GM12878 (cell line): ENCODE results near the gene POMT2. TPM values are rescaled to one million over a fixed set of nuclear protein-coding genes. Genes with fewer than 3 reads are reported as not detected.

Experiments used
- ATAC-seq: fragments of 200-7000 bp; cut with Tn5 transposase; 3 replicates; pipeline ENCODE4 v1.9.1; 2020; ENCODE audit warnings: mild to moderate bottlenecking, moderate library complexity
- BruUV-seq: library from RNA; stranded (reverse); fragments of 400-500 nt; replicated peaks from 2 replicates; lab custom pipeline; 2021; lab: Mats Ljungman, UMichigan
- CTCF ChIA-PET: fragments of 300-600 bp; sonication (Branson Sonifier 250); formaldehyde crosslinking; extraction: SDS; loops from one replicate; lab custom pipeline; 2021; ENCODE audit warnings: inconsistent platforms; lab: Yijun Ruan, JAX
- POLR2A ChIA-PET: fragments of 350-600 bp; formaldehyde crosslinking; extraction: SDS; loops from one replicate; lab custom pipeline; 2021; ENCODE audit warnings: inconsistent platforms; lab: Charles Lee
- RAD21 ChIA-PET: fragments of 300-600 bp; sonication (Branson Sonifier 250); formaldehyde crosslinking; loops from one replicate; lab custom pipeline; 2023; ENCODE audit warnings: antibody characterized with exemption; ENCODE audit not compliant: unreplicated experiment; lab: Charles Lee
- SMC1A ChIA-PET: fragments of 300-600 bp; sonication (Branson Sonifier 250); formaldehyde crosslinking; loops from one replicate; lab custom pipeline; 2023; ENCODE audit not compliant: unreplicated experiment, uncharacterized antibody; lab: Charles Lee
- DNase-seq: peaks from one replicate; pipeline ENCODE4 v3.0.0-alpha.2; 2011; ENCODE audit warnings: low read depth, low spot score
- FAIRE-seq: peaks from 3 replicates; lab custom pipeline; 2011; peaks lifted over from hg19 to GRCh38; lab: Jason Lieb, UNC
- H2AFZ ChIP-seq: 2 replicates; pipeline ENCODE4 v1.6.0; 2011; ENCODE audit warnings: low read depth, low read length, control low read depth; ENCODE audit not compliant: control insufficient read depth
- H3K27ac ChIP-seq: 2 replicates; pipeline ENCODE4 v1.5.1; 2011; ENCODE audit warnings: control low read depth; ENCODE audit not compliant: control insufficient read depth, insufficient read depth
- H3K27me3 ChIP-seq, 2 experiments: replicated peaks in 1 of 2; 2 replicates each; pipeline versions ENCODE4 v1.6.0 to v1.6.1; 2011; ENCODE audit warnings: low read length in 1 of 2; ENCODE audit not compliant: control insufficient read depth in 2 of 2, insufficient read depth in 2 of 2
- H3K36me3 ChIP-seq, 2 experiments: 2 replicates each; pipeline ENCODE4 v1.5.1; 2011; ENCODE audit warnings: low read length in 1 of 2; ENCODE audit not compliant: control insufficient read depth in 2 of 2, insufficient read depth in 2 of 2
- H3K4me1 ChIP-seq: 2 replicates; pipeline ENCODE4 v1.6.1; 2011; ENCODE audit warnings: mild to moderate bottlenecking, low read length, moderate library complexity, mixed read lengths; ENCODE audit not compliant: control insufficient read depth, insufficient read depth
- H3K4me2 ChIP-seq: 2 replicates; pipeline ENCODE4 v1.6.0; 2011; ENCODE audit warnings: control low read depth; ENCODE audit not compliant: control insufficient read depth, insufficient read depth
- H3K4me3 ChIP-seq: fragments of 200-600 bp; sonication (generic); 2 replicates; pipeline ENCODE4 v1.5.1; 2016
- H3K79me2 ChIP-seq: 2 replicates; pipeline ENCODE4 v1.6.0; 2011; ENCODE audit warnings: low read length; ENCODE audit not compliant: control insufficient read depth, insufficient read depth
- H3K9ac ChIP-seq: 2 replicates; pipeline ENCODE4 v1.8.0; 2011; ENCODE audit warnings: low read length, control low read depth, mixed read lengths; ENCODE audit not compliant: control insufficient read depth, insufficient read depth
- H3K9me3 ChIP-seq: replicated peaks from 3 replicates; pipeline ENCODE4 v1.5.1; 2011; ENCODE audit warnings: mild to moderate bottlenecking, low read length; ENCODE audit not compliant: control insufficient read depth, insufficient read depth
- H4K20me1 ChIP-seq: 2 replicates; pipeline ENCODE4 v1.6.0; 2011; ENCODE audit not compliant: control insufficient read depth, insufficient read depth
- CEBPB ChIP-seq, 2 experiments: fragments of 150-350 bp in 1 of 2; IDR thresholded peaks; 2 replicates each; pipeline ENCODE4 v1.6.1; 2012 to 2014; ENCODE audit warnings: low read depth in 2 of 2, low read length in 2 of 2, borderline replicate concordance in 1 of 2, inconsistent platforms in 1 of 2
- E4F1 ChIP-seq: fragments of 450-650 bp; IDR thresholded peaks from 2 replicates; pipeline ENCODE4 v1.6.1; 2018; ENCODE audit warnings: borderline replicate concordance, mild to moderate bottlenecking; ENCODE audit not compliant: partially characterized antibody
- HDAC6 ChIP-seq: fragments of 200-600 bp; sonication (generic); IDR thresholded peaks from one replicate; pipeline ENCODE4 v1.8.0; 2017; ENCODE audit warnings: antibody characterized with exemption; ENCODE audit not compliant: unreplicated experiment
- SMAD1 ChIP-seq: fragments of 450-650 bp; IDR thresholded peaks from 2 replicates; pipeline ENCODE4 v1.6.1; 2018; ENCODE audit warnings: mild to moderate bottlenecking, low read depth; ENCODE audit not compliant: partially characterized antibody
- WGBS: methylation state at CpG from one replicate; pipeline ENCODE4 v1.1.6; 2016; ENCODE audit warnings: low lambda C conversion rate; ENCODE audit not compliant: insufficient replicate concordance, insufficient coverage; ENCODE audit errors: missing lambda C conversion rate; 5-methylcytosine and 5-hydroxymethylcytosine counted together
- in situ Hi-C: fragments of 300-500 bp; cut with MboI; formaldehyde crosslinking; loops from 9 replicates; pipeline ENCODE4 v1.14.3; 2018; ENCODE audit warnings: mixed read lengths
- intact Hi-C: fragments of 100-400 bp; cut with micrococcal nuclease; formaldehyde crosslinking; loops from one replicate; pipeline ENCODE4 v1.14.2; 2022; ENCODE audit not compliant: unreplicated experiment
- polyA plus RNA-seq, 11 experiments: library from polyadenylated mRNA; depleted of rRNA in 4 of 11; unstranded in 6 of 11; stranded (reverse) in 5 of 11; fragments of >200 nt; fragmentation: Nextera tagmentation in 4 of 11; fragmentation: Illumina TruSeq in 1 of 11; extraction: Ambion mirVana in 4 of 11; extraction: Trizol in 1 of 11; gene quantifications; 1 replicate in 1 of 11; 2 replicates in 10 of 11; pipeline versions ENCODE4 v1.2.1 to v1.2.3, GENCODE V29; 2011 to 2016; ENCODE audit warnings: inconsistent platforms in 2 of 11, missing spikeins in 2 of 11, low read depth in 1 of 11
- total RNA-seq, 4 experiments: library from RNA; depleted of rRNA in 3 of 4; stranded (reverse); fragments of >200 nt in 3 of 4; fragmentation: Illumina TruSeq in 1 of 4; extraction: Trizol in 1 of 4; gene quantifications; 2 replicates each; pipeline versions ENCODE4 v1.2.1 to v1.2.3, GENCODE V29; 2013 to 2021

The POMT2 gene
- total and polyA plus RNA-seq, 10 of the 15 experiments (the other 5 are each of a cell fraction or from before 2014, with no cell fraction given), result 0.23 to 13.9 (median 6.5) TPM

- CTCF ChIA-PET, result interaction anchor here (1.1 to 8.6 kb wide), 3 partner anchors 17 to 148 kb away, joined by 4 to 158 read pairs (median 4); no protein-coding TSS in a partner anchor
- Histone ChIP-seq H3K79me2 (no peaks in the 10 kb centered on the region), H3K9me3 (no peaks in the 10 kb centered on the region), H3K36me3 (peaks cover 0 to 4% of the 10 kb centered on the region in 2 experiments; a peak in 1 of 4 replicates), H4K20me1 (no peaks in the 10 kb centered on the region), H3K27me3 (no peaks in the 10 kb centered on the region), H3K4me1 (no peaks in the 10 kb centered on the region), H2AFZ (no peak overlapping the region), H3K27ac (no peak overlapping the region), H3K9ac (no peak overlapping the region), H3K4me2 (no peak overlapping the region), H3K4me3 (no peak overlapping the region)
- in situ Hi-C loops, result no loop called here
- 85% methylated on average over 8 of the region's 8 CpGs for WGBS
- intact Hi-C loops, result no loop called here
- SMC1A ChIA-PET, result interaction anchor here (2.7 kb wide), 1 partner anchor 19 kb away, joined by 11 read pairs; no protein-coding TSS in a partner anchor
- no peak for ATAC-seq
- TF ChIP-seq SMAD1, result no peak
- TF ChIP-seq E4F1, result no peak
- no peak for TF ChIP-seq HDAC6
- no peak for TF ChIP-seq CEBPB (IDR thresholded peaks at IDR 0.05; ENCODE audit: borderline replicate concordance in 1 of 2, low read depth in 2 of 2, low read length in 2 of 2)
- DNase-seq, result no peak
- BruUV-seq, result no TSS peak
- POLR2A ChIA-PET, result no interaction called here
- RAD21 ChIA-PET, result no interaction called here
- FAIRE-seq, result no peak
Measured at GRCh38 chr14:77296906-77297305, 23.8 kb downstream of the POMT2 start.
